ENCODE measurements around the gene KIR3DL3. TPM values are rescaled to one million over a fixed set of nuclear protein-coding genes. Genes with fewer than 3 reads are reported as not detected.
"Not testable (repeated sequence)": the region's sequence is repeated elsewhere in the genome, so short reads cannot be mapped to it uniquely, and the experiment has no call there.

KIR3DL3 gene
- total RNA-seq, 2 experiments from 2014 or later: not detected

DNA sequence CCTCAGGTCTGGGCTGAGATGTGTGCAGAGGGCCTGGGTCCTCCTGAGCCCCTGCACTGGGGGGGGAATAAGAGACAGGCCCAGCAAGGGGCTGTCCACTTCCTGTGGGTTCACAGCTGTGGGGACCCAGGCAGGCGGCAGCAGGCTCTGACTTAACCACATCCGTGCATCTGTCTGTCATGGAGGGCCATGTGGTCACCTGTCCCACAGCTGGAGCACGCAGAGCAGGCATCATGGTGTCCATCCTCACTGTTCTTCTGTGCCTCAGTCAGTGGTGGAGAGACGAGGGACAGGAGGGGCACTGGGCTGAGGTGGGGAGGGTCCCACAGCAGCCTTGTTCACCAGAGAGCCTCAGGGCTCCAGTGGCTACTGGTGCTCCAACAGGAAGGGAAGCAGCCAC, 16.3 kb upstream of the KIR3DL3 start:
- Mint-ChIP-seq H3K27ac (peak overlapping the region; percentile 77), H3K4me3 (no peak overlapping the region), H3K9me3 (no peaks in the 10 kb centered on the region), H3K4me1 (peaks cover 27% of the 10 kb centered on the region), H3K27me3 (peaks cover 2% of the 10 kb centered on the region), H3K36me3 (ENCODE audit: low read depth) (no peaks in the 10 kb centered on the region)
- DNase-seq: peak; percentile 32
- CTCF ChIA-PET: no interaction called here
- POLR2A ChIA-PET: no interaction called here

DNA sequence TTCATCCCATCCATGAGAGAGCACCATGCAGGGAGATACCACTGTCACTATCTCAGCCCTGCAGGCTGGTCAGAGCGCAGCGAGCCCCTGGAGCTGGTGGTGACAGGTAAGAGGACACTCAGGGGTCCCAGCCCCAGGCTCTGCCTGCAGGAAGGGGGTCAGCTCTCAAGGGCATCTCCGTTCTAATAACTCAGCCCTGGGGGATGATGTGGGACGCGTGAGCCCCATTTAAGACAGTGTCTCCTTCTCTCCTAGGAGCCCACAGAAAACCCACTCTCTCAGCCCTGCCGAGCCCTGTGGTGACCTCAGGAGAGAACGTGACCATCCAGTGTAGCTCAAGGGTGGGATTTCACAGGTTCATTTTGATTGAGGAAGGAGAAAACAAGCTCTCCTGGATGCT, 15.5 kb upstream of the KIR3DL3 start:
- Mint-ChIP-seq H3K9me3 (no peaks in the 10 kb centered on the region), H3K27me3 (peaks cover 2% of the 10 kb centered on the region), H3K4me1 (peaks cover 27% of the 10 kb centered on the region), H3K4me3 (no peak overlapping the region), H3K27ac (no peak overlapping the region), H3K36me3 (ENCODE audit: low read depth) (no peaks in the 10 kb centered on the region)
- no peak for DNase-seq
- POLR2A ChIA-PET: no interaction called here
- CTCF ChIA-PET: no interaction called here

DNA sequence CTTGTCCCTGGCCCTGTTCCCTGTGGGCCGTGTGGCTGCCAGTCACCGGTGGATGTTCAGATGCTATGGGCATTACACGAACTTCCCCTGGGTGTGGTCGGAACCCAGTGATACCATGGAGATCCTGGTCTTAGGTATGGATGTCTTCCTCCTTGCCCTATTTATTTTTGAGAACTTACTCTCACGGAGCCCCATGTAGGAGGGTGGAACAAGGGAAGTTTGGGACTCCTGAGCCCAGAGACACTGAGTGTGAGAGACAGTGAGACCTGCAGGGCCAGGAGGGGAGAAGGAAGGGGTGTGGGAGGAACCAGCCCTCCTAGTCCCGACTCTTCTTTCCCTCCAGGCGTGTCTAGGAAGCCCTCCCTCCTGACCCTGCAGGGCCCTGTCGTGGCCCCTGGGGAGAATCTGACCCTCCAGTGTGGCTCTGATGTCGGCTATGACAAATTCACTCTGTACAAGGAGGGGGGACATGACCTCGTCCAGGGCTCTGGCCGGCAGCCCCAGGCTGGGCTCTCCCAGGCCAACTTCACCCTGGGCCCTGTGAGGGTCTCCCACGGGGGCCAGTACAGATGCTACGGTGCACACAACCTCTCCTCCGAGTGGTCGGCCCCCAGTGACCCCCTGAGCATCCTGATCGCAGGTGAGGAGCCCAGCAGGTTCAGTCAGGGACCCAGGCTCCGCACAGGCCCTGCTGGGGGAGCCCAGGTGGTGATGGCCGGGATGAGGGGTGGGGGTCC, 14.9 kb upstream of the KIR3DL3 start:
- Mint-ChIP-seq H3K36me3 (ENCODE audit: low read depth) (no peaks in the 10 kb centered on the region), H3K27me3 (peaks cover 2% of the 10 kb centered on the region), H3K4me3 (no peak overlapping the region), H3K27ac (peak overlapping the region; percentile 25), H3K9me3 (no peaks in the 10 kb centered on the region), H3K4me1 (peaks cover 27% of the 10 kb centered on the region)
- DNase-seq: no peak
- ChIA-PET POLR2A (no interaction called here), CTCF (no interaction called here)

DNA sequence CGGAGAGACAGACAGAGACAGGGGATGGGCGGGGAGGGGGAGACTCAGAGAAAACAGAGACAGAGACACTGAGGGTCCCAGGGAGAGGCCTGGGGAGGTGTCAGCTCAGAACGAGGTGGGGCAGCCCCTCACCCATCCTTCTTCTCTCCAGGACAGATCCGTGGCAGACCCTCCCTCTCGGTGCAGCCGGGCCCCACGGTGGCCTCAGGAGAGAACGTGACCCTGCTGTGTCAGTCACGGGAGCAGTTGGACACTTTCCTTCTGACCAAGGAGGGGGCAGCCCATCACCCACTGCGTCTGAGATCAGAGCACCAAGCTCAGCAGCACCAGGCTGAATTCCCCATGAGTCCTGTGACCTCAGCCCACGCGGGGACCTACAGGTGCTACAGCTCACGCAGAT, 14.3 kb upstream of the KIR3DL3 start:
- H3K4me3 Mint-ChIP-seq; H3K36me3 Mint-ChIP-seq (ENCODE audit: low read depth); CTCF ChIA-PET; H3K27ac Mint-ChIP-seq; H3K9me3 Mint-ChIP-seq; H3K27me3 Mint-ChIP-seq; POLR2A ChIA-PET; DNase-seq: not testable (repeated sequence)
- peaks cover 27% of the 10 kb centered on the region for H3K4me1 Mint-ChIP-seq

DNA sequence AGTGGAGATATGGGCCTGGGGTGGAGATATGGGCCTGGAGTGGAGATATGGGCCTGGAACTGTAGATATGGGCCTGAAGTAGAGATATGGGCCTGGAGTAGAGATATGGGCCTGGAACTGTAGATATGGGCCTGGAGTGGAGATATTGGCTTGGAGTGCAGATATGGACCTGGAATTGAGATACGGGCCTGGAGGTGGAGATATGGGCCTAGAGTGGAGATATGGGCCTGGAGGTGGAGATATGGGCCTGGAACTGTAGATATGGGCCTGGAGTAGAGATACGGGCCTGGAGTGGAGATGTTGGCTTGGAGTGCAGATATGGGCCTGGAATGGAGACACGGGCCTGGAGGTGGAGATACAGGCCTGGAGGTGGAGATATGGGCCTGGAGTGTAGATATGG, 402 bp downstream of the KIR3DL3 start:
- CTCF ChIA-PET: no interaction called here
- peaks cover 15% of the 10 kb centered on the region for H3K9me3 Mint-ChIP-seq
- H3K4me3 Mint-ChIP-seq: no peak overlapping the region

DNA sequence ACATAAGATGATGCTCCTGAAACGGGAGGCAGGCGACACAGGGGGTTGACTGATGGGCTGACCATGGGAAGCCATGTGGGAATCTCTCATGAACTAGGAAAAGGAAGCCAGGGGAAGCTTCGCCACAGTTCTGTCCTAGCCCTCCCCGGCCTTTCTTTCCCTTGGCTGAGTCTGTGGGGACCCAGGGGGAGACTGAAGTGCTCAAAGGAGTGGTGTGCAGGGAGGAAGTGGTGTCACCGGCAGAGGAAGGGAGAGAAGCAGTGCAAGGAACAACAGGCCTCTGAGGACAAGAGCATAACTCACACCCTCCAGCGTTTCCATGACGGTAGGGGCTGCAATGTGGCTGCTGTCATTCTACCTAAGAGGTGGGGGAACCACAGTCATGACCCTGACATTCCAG, 1.1 kb downstream of the KIR3DL3 start:
- Mint-ChIP-seq H3K4me1 (no peaks in the 10 kb centered on the region), H3K4me3 (no peak overlapping the region), H3K9me3 (peaks cover 11% of the 10 kb centered on the region), H3K36me3 (ENCODE audit: low read depth) (no peaks in the 10 kb centered on the region), H3K27ac (no peak overlapping the region), H3K27me3 (no peaks in the 10 kb centered on the region)
- POLR2A ChIA-PET: no interaction called here
- CTCF ChIA-PET: interaction anchor here (0.6 kb wide), 1 partner anchor 434 kb away, joined by 4 read pairs; no protein-coding TSS in a partner anchor
- DNase-seq: no peak

More for the DNA sequence above, 402 bp downstream of the KIR3DL3 start:
- no peak for DNase-seq
- POLR2A ChIA-PET: no interaction called here
- no peak overlapping the region for H3K27ac Mint-ChIP-seq
- H3K4me1 Mint-ChIP-seq: no peaks in the 10 kb centered on the region
- H3K27me3 Mint-ChIP-seq: peaks cover 5% of the 10 kb centered on the region
- H3K36me3 Mint-ChIP-seq (ENCODE audit: low read depth): no peaks in the 10 kb centered on the region

DNA sequence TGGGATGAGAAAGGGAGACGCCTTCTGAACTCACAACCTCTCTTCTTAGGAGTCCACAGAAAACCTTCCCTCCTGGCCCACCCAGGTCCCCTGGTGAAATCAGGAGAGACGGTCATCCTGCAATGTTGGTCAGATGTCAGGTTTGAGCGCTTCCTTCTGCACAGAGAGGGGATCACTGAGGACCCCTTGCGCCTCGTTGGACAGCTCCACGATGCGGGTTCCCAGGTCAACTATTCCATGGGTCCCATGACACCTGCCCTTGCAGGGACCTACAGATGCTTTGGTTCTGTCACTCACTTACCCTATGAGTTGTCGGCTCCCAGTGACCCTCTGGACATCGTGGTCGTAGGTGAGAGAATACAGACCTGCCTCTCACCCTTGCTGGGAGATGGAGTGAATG, 3.3 kb downstream of the KIR3DL3 start:
- no peak overlapping the region for H3K4me3 Mint-ChIP-seq
- peaks cover 7% of the 10 kb centered on the region for H3K9me3 Mint-ChIP-seq
- no peak overlapping the region for H3K27ac Mint-ChIP-seq
- DNase-seq: no peak
- CTCF ChIA-PET: no interaction called here
- no peaks in the 10 kb centered on the region for H3K36me3 Mint-ChIP-seq (ENCODE audit: low read depth)
- no peaks in the 10 kb centered on the region for H3K4me1 Mint-ChIP-seq
- POLR2A ChIA-PET: no interaction called here
- H3K27me3 Mint-ChIP-seq: no peaks in the 10 kb centered on the region

DNA sequence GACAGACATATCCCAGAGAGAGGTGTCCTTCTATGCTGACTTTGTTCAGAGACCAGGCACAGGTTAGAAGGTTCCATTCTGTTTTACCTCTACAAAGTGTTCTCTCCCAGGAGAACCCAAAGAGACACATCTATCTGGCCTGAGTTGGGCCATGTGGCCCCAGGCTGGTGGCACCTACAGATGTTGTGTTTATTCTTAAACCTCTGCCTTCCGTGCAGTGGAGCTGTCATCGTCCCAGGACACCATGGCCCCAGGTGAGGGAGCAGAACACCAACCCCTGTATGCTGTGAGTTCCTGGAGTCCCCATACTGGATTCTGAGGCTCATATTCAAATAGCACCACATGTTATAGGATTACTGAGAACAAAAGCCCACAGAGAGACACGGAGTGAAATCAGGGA, 3.9 kb downstream of the KIR3DL3 start:
- no peaks in the 10 kb centered on the region for H3K4me1 Mint-ChIP-seq
- no peak for DNase-seq
- CTCF ChIA-PET: no interaction called here
- no peaks in the 10 kb centered on the region for H3K36me3 Mint-ChIP-seq (ENCODE audit: low read depth)
- no peak overlapping the region for H3K4me3 Mint-ChIP-seq
- H3K27ac Mint-ChIP-seq: no peak overlapping the region
- no peaks in the 10 kb centered on the region for H3K27me3 Mint-ChIP-seq
- POLR2A ChIA-PET: no interaction called here
- peaks cover 4% of the 10 kb centered on the region for H3K9me3 Mint-ChIP-seq

DNA sequence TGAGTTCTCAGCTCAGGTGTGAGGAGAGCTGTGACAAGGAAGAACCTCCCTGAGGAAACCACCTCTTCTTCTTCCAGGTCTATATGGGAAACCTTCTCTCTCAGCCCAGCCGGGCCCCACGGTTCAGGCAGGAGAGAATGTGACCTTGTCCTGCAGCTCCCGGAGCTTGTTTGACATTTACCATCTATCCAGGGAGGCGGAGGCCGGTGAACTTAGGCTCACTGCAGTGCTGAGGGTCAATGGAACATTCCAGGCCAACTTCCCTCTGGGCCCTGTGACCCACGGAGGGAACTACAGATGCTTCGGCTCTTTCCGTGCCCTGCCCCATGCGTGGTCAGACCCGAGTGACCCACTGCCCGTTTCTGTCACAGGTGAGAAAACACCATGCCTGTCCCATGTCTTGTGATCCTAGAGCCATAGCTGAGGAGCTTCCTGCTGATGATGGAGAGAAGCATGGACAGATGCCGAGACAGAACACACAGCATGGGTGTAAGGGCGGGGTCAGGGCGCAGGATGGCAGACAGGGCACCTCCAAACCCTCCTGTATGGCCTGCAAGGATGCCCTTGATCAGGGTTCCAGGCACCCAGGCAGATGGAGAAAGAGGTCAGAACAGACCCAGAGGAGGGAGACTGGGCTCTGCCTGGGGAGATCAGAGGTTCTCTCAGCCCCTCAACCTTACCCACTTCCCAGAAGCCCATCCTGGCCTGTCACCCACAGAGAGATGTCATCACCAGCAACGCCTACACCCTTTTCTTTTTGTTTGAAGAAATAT, 5.4 kb downstream of the KIR3DL3 start:
- H3K36me3 Mint-ChIP-seq (ENCODE audit: low read depth): no peaks in the 10 kb centered on the region
- POLR2A ChIA-PET: no interaction called here
- H3K27me3 Mint-ChIP-seq: no peaks in the 10 kb centered on the region
- H3K4me3 Mint-ChIP-seq: no peak overlapping the region
- no peak for DNase-seq
- H3K4me1 Mint-ChIP-seq: no peaks in the 10 kb centered on the region
- no peak overlapping the region for H3K27ac Mint-ChIP-seq
- CTCF ChIA-PET: no interaction called here
- H3K9me3 Mint-ChIP-seq: peaks cover 3% of the 10 kb centered on the region

DNA sequence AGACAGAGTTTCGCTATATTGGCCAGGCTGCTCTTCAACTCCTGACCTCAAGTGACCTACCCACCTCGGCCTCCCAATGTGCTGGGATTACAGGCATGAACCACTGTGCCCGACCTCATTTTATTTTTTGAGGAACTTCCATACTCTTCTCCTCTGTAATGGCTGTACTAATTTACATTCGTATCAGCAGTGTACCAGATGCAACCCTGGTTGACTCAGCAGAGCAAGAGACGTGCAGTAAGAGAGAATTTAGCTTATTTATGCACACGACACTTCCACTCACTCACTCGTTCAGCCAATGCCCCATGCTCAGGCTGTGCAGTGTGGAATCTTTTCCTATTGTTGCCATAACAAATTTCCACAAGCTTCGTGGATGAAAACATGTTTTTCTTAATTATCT, 6.9 kb downstream of the KIR3DL3 start:
- ChIA-PET CTCF (no interaction called here), POLR2A (no interaction called here)
- H3K27me3 Mint-ChIP-seq: no peaks in the 10 kb centered on the region
- no peak overlapping the region for H3K27ac Mint-ChIP-seq
- H3K4me3 Mint-ChIP-seq: no peak overlapping the region
- DNase-seq: no peak
- H3K9me3 Mint-ChIP-seq: no peaks in the 10 kb centered on the region
- no peaks in the 10 kb centered on the region for H3K4me1 Mint-ChIP-seq
- H3K36me3 Mint-ChIP-seq (ENCODE audit: low read depth): no peaks in the 10 kb centered on the region

DNA sequence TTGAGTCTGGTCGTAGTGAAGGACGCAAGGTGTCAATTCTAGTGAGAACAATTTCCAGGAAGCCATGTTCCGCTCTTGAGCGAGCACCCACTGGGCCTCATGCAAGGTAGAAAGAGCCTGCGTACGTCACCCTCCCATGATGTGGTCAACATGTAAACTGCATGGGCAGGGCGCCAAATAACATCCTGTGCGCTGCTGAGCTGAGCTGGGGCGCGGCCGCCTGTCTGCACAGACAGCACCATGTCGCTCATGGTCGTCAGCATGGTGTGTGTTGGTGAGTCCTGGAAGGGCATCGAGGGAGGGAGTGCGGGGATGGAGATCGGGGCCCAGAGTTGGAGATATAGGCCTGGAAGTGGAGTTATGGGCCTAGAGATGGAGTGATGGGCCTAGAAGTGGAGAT, 14.1 kb downstream of the KIR3DL3 start, which contains the start of gene KIR2DL3:
KIR2DL3 (plus strand) TSS at position 208 of the 400 bp plus-strand sequence; CDS start at position 241, 33 bp downstream.
- H3K9me3 Mint-ChIP-seq; DNase-seq; H3K27me3 Mint-ChIP-seq; H3K4me1 Mint-ChIP-seq; POLR2A ChIA-PET; H3K27ac Mint-ChIP-seq; CTCF ChIA-PET; H3K4me3 Mint-ChIP-seq; H3K36me3 Mint-ChIP-seq (ENCODE audit: low read depth): not testable (repeated sequence)

DNA sequence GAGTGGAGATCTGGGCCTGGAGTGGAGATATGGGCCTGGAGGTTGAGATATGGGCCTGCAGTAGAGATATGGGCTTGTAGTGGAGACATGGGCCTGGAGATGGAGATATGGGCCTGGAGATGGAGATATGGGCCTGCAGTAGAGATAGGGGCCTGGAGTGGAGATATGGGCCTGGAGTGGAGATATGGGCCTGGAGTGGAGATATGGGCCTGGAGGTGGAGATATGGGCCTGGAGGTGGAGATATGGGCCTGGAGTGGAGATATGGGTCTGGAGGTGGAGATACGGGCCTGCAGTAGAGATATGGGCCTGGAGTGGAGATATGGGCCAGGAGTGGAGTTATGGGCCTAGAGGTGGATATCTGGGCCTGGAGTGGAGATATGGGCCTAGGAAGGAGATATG, 14.5 kb downstream of the KIR3DL3 start:
- DNase-seq: no peak
- ChIA-PET POLR2A (no interaction called here), CTCF (no interaction called here)
- Mint-ChIP-seq H3K36me3 (ENCODE audit: low read depth) (no peaks in the 10 kb centered on the region), H3K27me3 (no peaks in the 10 kb centered on the region), H3K4me1 (no peaks in the 10 kb centered on the region), H3K4me3 (no peak overlapping the region), H3K27ac (no peak overlapping the region), H3K9me3 (no peaks in the 10 kb centered on the region)

DNA sequence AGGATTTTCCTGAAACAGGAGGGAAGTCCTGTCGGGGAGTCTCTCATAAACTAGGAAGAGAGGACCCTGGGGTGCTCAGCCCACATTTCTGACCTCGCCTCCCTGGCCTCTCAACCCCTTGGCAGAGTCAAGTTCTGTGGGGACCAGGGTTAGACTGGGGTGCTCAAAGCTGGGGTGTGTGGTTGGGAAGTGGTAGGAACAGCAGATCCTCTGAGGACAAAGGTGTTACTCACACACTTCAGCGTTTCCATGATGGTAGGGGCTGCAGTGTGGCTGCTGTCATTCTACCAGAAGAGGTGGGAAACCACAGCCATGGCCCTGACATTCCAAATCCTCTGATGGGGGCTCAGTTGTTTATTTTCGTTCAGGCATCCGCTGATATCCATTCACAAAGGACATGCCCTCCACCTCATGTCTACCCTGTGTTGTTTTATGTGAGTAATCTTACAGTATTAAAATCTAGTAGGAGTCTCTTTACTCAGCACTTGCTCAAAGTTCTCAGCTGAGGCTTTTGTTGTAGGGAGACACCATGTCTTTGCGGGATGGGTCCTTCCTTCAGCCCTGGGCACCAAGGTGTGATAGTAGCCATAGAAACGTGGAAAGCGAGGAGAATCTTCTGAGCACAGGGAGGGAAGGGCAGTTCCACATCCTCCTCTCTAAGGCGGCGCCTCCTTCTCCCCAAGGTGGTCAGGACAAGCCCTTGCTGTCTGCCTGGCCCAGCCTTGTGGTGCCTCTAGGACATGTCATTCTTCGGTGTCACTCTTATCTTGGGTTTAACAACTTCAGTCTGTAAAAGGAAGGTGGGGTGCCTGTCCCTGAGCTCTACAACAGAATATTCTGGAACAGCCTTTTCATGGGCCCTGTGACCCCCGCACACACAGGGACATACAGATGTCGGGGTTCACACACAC, 15.6 kb downstream of the KIR3DL3 start:
- no peaks in the 10 kb centered on the region for H3K36me3 Mint-ChIP-seq (ENCODE audit: low read depth)
- H3K4me3 Mint-ChIP-seq: no peak overlapping the region
- ChIA-PET POLR2A (no interaction called here), CTCF (no interaction called here)
- H3K9me3 Mint-ChIP-seq: no peaks in the 10 kb centered on the region
- H3K4me1 Mint-ChIP-seq: no peaks in the 10 kb centered on the region
- no peaks in the 10 kb centered on the region for H3K27me3 Mint-ChIP-seq
- no peak for DNase-seq
- H3K27ac Mint-ChIP-seq: no peak overlapping the region
